DOHH2 (cell line): Measurements from ENCODE around the gene SLC44A5.
"Not testable (repeated sequence)": the region's sequence is repeated elsewhere in the genome, so short reads cannot be mapped to it uniquely, and the experiment has no call there.

Experiments
- H3F3A ChIP-seq: fragments of 200-600 bp; sonication (generic), shearing (Covaris generic); 2 replicates; pipeline ENCODE4 v1.6.0; 2016; ENCODE audit warnings: antibody characterized with exemption, mild to moderate bottlenecking; ENCODE audit not compliant: control insufficient read depth, insufficient read depth
- H3K27ac ChIP-seq: fragments of 200-600 bp; sonication (generic); 2 replicates; pipeline ENCODE4 v1.5.1; 2014; ENCODE audit warnings: low read depth, mild to moderate bottlenecking, low read length, moderate library complexity
- H3K27me3 ChIP-seq: fragments of 200-600 bp; sonication (generic); 2 replicates; pipeline ENCODE4 v1.6.1; 2014; ENCODE audit warnings: mild to moderate bottlenecking, low read length, mixed read lengths; ENCODE audit not compliant: control insufficient read depth
- H3K36me3 ChIP-seq: fragments of 200-600 bp; sonication (generic); 2 replicates; pipeline ENCODE4 v1.6.1; 2014; ENCODE audit warnings: mild to moderate bottlenecking, low read length, moderate library complexity, mixed read lengths; ENCODE audit not compliant: control insufficient read depth
- H3K4me1 ChIP-seq: fragments of 200-600 bp; sonication (generic); 2 replicates; pipeline ENCODE4 v1.6.1; 2014; ENCODE audit warnings: mild to moderate bottlenecking, low read length, mixed read lengths; ENCODE audit not compliant: control insufficient read depth
- H3K4me2 ChIP-seq: fragments of 200-600 bp; sonication (generic); 2 replicates; pipeline ENCODE4 v1.6.0; 2014; ENCODE audit warnings: mild to moderate bottlenecking, low read length, moderate library complexity
- H3K4me3 ChIP-seq: fragments of 200-600 bp; sonication (generic); 2 replicates; pipeline ENCODE4 v1.5.1; 2014; ENCODE audit warnings: mild to moderate bottlenecking, low read length, mixed read lengths
- H3K79me2 ChIP-seq: fragments of 200-600 bp; sonication (generic); 2 replicates; pipeline ENCODE4 v1.6.1; 2014; ENCODE audit warnings: mild to moderate bottlenecking, low read length, mixed read lengths; ENCODE audit not compliant: control insufficient read depth
- H3K9me2 ChIP-seq: fragments of 200-600 bp; sonication (generic); replicated peaks from 2 replicates; pipeline ENCODE4 v1.6.1; 2014; ENCODE audit warnings: mild to moderate bottlenecking, low read length, mixed read lengths; ENCODE audit not compliant: control insufficient read depth
- H3K9me3 ChIP-seq: fragments of 200-600 bp; sonication (generic); 2 replicates; pipeline ENCODE4 v1.6.1; 2014; ENCODE audit warnings: antibody characterized with exemption, low read length, mixed read lengths; ENCODE audit not compliant: control insufficient read depth, insufficient read depth
- H4K20me1 ChIP-seq: fragments of 200-600 bp; sonication (generic); 2 replicates; pipeline ENCODE4 v1.6.0; 2014; ENCODE audit warnings: low read depth, mild to moderate bottlenecking, antibody characterized with exemption, low read length, moderate library complexity; ENCODE audit not compliant: control insufficient read depth, insufficient read depth
- CTCF ChIP-seq: fragments of 200-600 bp; sonication (generic); IDR thresholded peaks from one replicate; pipeline ENCODE4 v1.5.1; 2014; ENCODE audit warnings: antibody characterized with exemption, mild to moderate bottlenecking, low read depth, low read length; ENCODE audit not compliant: poor library complexity, severe bottlenecking
- EZH2phosphoT487 ChIP-seq: fragments of 200-600 bp; sonication (generic); IDR thresholded peaks from 2 replicates; pipeline ENCODE4 v1.6.1; 2017; ENCODE audit warnings: borderline replicate concordance, mild to moderate bottlenecking, antibody characterized with exemption, low read length, moderate library complexity, mixed read lengths

SLC44A5 gene

GRCh38 chr1:75487399-75487798, 123.5 kb downstream of the SLC44A5 start:
- Histone ChIP-seq H3K27ac (no peak overlapping the region), H3F3A (no peaks in the 10 kb centered on the region), H3K79me2 (no peaks in the 10 kb centered on the region), H3K36me3 (no peaks in the 10 kb centered on the region), H3K27me3 (no peaks in the 10 kb centered on the region), H3K4me2 (no peak overlapping the region), H4K20me1 (no peaks in the 10 kb centered on the region), H3K9me2 (no peaks in the 10 kb centered on the region), H3K4me1 (no peaks in the 10 kb centered on the region), H3K4me3 (no peak overlapping the region), H3K9me3 (peaks cover 3% of the 10 kb centered on the region; the same call in 1 of the 2 replicates)
- TF ChIP-seq CTCF (no peak), EZH2phosphoT487 (no peak)

- peaks cover 3% of the 10 kb centered on the region; the same call in 1 of the 2 replicates for H3K9me3 ChIP-seq
- H3K9me2 ChIP-seq, result no peaks in the 10 kb centered on the region
- no peaks in the 10 kb centered on the region for H4K20me1 ChIP-seq
- no peak overlapping the region for H3K4me3 ChIP-seq
- H3K79me2 ChIP-seq, result no peaks in the 10 kb centered on the region
- H3K27ac ChIP-seq, result no peak overlapping the region
- H3F3A ChIP-seq, result no peaks in the 10 kb centered on the region
- no peak overlapping the region for H3K4me2 ChIP-seq
- no peaks in the 10 kb centered on the region for H3K4me1 ChIP-seq
- no peaks in the 10 kb centered on the region for H3K27me3 ChIP-seq
- TF ChIP-seq EZH2phosphoT487 (no peak), CTCF (no peak)
- H3K36me3 ChIP-seq, result no peaks in the 10 kb centered on the region
Observed at GRCh38 chr1:75484789-75485188, 126.1 kb downstream of the SLC44A5 start.

GRCh38 chr1:75482951-75483350, 128.0 kb downstream of the SLC44A5 start:
- Histone ChIP-seq H3K4me2 (no peak overlapping the region), H3F3A (no peaks in the 10 kb centered on the region), H3K4me1 (no peaks in the 10 kb centered on the region), H3K9me3 (peaks cover 3% of the 10 kb centered on the region; the same call in 1 of the 2 replicates), H3K4me3 (no peak overlapping the region), H4K20me1 (no peaks in the 10 kb centered on the region), H3K36me3 (no peaks in the 10 kb centered on the region), H3K9me2 (no peaks in the 10 kb centered on the region), H3K27ac (no peak overlapping the region), H3K27me3 (no peaks in the 10 kb centered on the region), H3K79me2 (no peaks in the 10 kb centered on the region)
- no peak for TF ChIP-seq CTCF
- TF ChIP-seq EZH2phosphoT487, result no peak

GRCh38 chr1:75476486-75476885, 134.4 kb downstream of the SLC44A5 start:
- H4K20me1 ChIP-seq, H3K9me2 ChIP-seq, H3K27ac ChIP-seq, H3K4me1 ChIP-seq, H3K36me3 ChIP-seq, H3K4me2 ChIP-seq, H3F3A ChIP-seq, H3K27me3 ChIP-seq, H3K79me2 ChIP-seq, H3K9me3 ChIP-seq, H3K4me3 ChIP-seq: not testable (repeated sequence)
